H9 (cell line): Measurements from ENCODE around the gene NT5C2. TPM values are rescaled to one million over a fixed set of nuclear protein-coding genes. Genes with fewer than 3 reads are reported as not detected.

Source experiments
- DNase-seq: peaks from one replicate; pipeline ENCODE4 v3.0.0-alpha.2; 2017
- H2AFZ ChIP-seq: one replicate; pipeline ENCODE4 v1.6.1; 2013; ENCODE audit warnings: mild to moderate bottlenecking, low read length, control low read depth, moderate library complexity
- H2AK5ac ChIP-seq: 2 replicates; pipeline ENCODE4 v1.6.1; 2013; ENCODE audit warnings: low read length, control low read depth, mixed read lengths; ENCODE audit not compliant: insufficient read length
- H2BK120ac ChIP-seq: one replicate; pipeline ENCODE4 v1.6.1; 2013; ENCODE audit warnings: low read depth, mild to moderate bottlenecking, low read length, control low read depth, inconsistent platforms; ENCODE audit not compliant: poor library complexity, severe bottlenecking
- H2BK12ac ChIP-seq: 2 replicates; pipeline ENCODE4 v1.6.1; 2013; ENCODE audit warnings: low read length, control low read depth, mixed read lengths, low read depth; ENCODE audit not compliant: insufficient read length
- H2BK15ac ChIP-seq: 2 replicates; pipeline ENCODE4 v1.6.1; 2013; ENCODE audit warnings: low read depth, low read length, control low read depth
- H2BK20ac ChIP-seq: one replicate; pipeline ENCODE4 v1.6.1; 2013; ENCODE audit warnings: low read depth, mild to moderate bottlenecking, low read length, control low read depth, inconsistent platforms; ENCODE audit not compliant: poor library complexity, severe bottlenecking
- H2BK5ac ChIP-seq: 2 replicates; pipeline ENCODE4 v1.6.1; 2013; ENCODE audit warnings: low read length, control low read depth, mixed read lengths; ENCODE audit not compliant: insufficient read length
- H3K14ac ChIP-seq: 2 replicates; pipeline ENCODE4 v1.6.1; 2013; ENCODE audit warnings: low read length, control low read depth; ENCODE audit not compliant: insufficient read depth
- H3K18ac ChIP-seq: 2 replicates; pipeline ENCODE4 v1.6.1; 2013; ENCODE audit warnings: low read depth, mild to moderate bottlenecking, mixed read lengths, low read length, control low read depth; ENCODE audit not compliant: insufficient read length
- H3K23ac ChIP-seq: 2 replicates; pipeline ENCODE4 v1.6.1; 2013; ENCODE audit warnings: low read length, control low read depth, mixed read lengths, low read depth; ENCODE audit not compliant: insufficient read length
- H3K23me2 ChIP-seq: 2 replicates; pipeline ENCODE4 v1.6.1; 2013; ENCODE audit warnings: low read depth, mild to moderate bottlenecking, mixed read lengths, low read length, control low read depth; ENCODE audit not compliant: insufficient read length, poor library complexity, severe bottlenecking
- H3K27ac ChIP-seq: 2 replicates; pipeline ENCODE4 v1.5.1; 2013; ENCODE audit warnings: low read length, control low read depth, mixed read lengths, low read depth; ENCODE audit not compliant: insufficient read length
- H3K27me3 ChIP-seq: 2 replicates; pipeline ENCODE4 v1.6.1; 2013; ENCODE audit warnings: low read length, control low read depth, inconsistent platforms; ENCODE audit not compliant: insufficient read depth
- H3K4ac ChIP-seq: 2 replicates; pipeline ENCODE4 v1.6.1; 2013; ENCODE audit warnings: low read depth, mild to moderate bottlenecking, control low read depth, inconsistent platforms, low read length, moderate library complexity
- H3K4me1 ChIP-seq: 2 replicates; pipeline ENCODE4 v1.6.1; 2013; ENCODE audit warnings: low read length, control low read depth, inconsistent platforms; ENCODE audit not compliant: insufficient read depth
- H3K4me2 ChIP-seq: 2 replicates; pipeline ENCODE4 v1.6.1; 2013; ENCODE audit warnings: low read length, control low read depth, mixed read lengths; ENCODE audit not compliant: insufficient read length, insufficient read depth
- H3K56ac ChIP-seq: 2 replicates; pipeline ENCODE4 v1.6.1; 2013; ENCODE audit warnings: low read depth, mild to moderate bottlenecking, mixed read lengths, low read length, control low read depth; ENCODE audit not compliant: insufficient read length
- H3K79me1 ChIP-seq: 2 replicates; pipeline ENCODE4 v1.6.1; 2013; ENCODE audit warnings: low read depth, mild to moderate bottlenecking, moderate library complexity, low read length, control low read depth, inconsistent platforms; ENCODE audit not compliant: insufficient read depth, poor library complexity, severe bottlenecking
- H3K79me2 ChIP-seq: 2 replicates; pipeline ENCODE4 v1.6.1; 2013; ENCODE audit warnings: low read length, control low read depth, inconsistent platforms; ENCODE audit not compliant: insufficient read depth
- H3K9ac ChIP-seq: 2 replicates; pipeline ENCODE4 v1.6.1; 2013; ENCODE audit warnings: low read length, control low read depth, mixed read lengths; ENCODE audit not compliant: insufficient read length; ENCODE audit errors: extremely low read depth
- H3K9me3 ChIP-seq: one replicate; pipeline ENCODE4 v1.6.1; 2013; ENCODE audit warnings: low read depth, low read length, inconsistent platforms; ENCODE audit not compliant: control insufficient read depth
- H3T11ph ChIP-seq: one replicate; pipeline ENCODE4 v1.6.1; 2013; ENCODE audit warnings: mild to moderate bottlenecking, low read length, control low read depth, inconsistent platforms
- H4K20me1 ChIP-seq: one replicate; pipeline ENCODE4 v1.6.1; 2013; ENCODE audit not compliant: control insufficient read depth, insufficient read length, insufficient read depth
- H4K5ac ChIP-seq: 2 replicates; pipeline ENCODE4 v1.6.1; 2013; ENCODE audit warnings: low read depth, mild to moderate bottlenecking, mixed read lengths, low read length, control low read depth; ENCODE audit not compliant: insufficient read length
- H4K8ac ChIP-seq: replicated peaks from 2 replicates; pipeline ENCODE4 v1.6.1; 2013; ENCODE audit warnings: low read length, control low read depth, mixed read lengths, low read depth; ENCODE audit not compliant: insufficient read length
- H4K91ac ChIP-seq: 2 replicates; pipeline ENCODE4 v1.6.1; 2013; ENCODE audit warnings: low read depth, mild to moderate bottlenecking, moderate library complexity, mixed read lengths, low read length, control low read depth; ENCODE audit not compliant: insufficient read length
- H3K27ac Mint-ChIP-seq, 3 experiments: 2 replicates in 2 of 3; 3 replicates in 1 of 3; pipeline ENCODE4 v1.8.0; 2020 to 2021; ENCODE audit warnings: mixed read lengths in 3 of 3, mild to moderate bottlenecking in 1 of 3, moderate library complexity in 1 of 3
- H3K27me3 Mint-ChIP-seq: 2 replicates; pipeline ENCODE4 v1.8.0; 2021; ENCODE audit warnings: low read depth, mild to moderate bottlenecking, moderate library complexity, mixed read lengths
- H3K36me3 Mint-ChIP-seq, 3 experiments: 2 replicates in 2 of 3; 3 replicates in 1 of 3; pipeline ENCODE4 v1.8.0; 2020 to 2021; ENCODE audit warnings: low read depth in 3 of 3, mixed read lengths in 3 of 3; ENCODE audit not compliant: insufficient read depth in 1 of 3
- H3K4me1 Mint-ChIP-seq, 2 experiments: 2 replicates each; pipeline ENCODE4 v1.8.0; 2020; ENCODE audit warnings: mixed read lengths in 2 of 2
- H3K4me3 Mint-ChIP-seq, 2 experiments: 2 replicates in 1 of 2; 3 replicates in 1 of 2; pipeline ENCODE4 v1.8.0; 2020 to 2021; ENCODE audit warnings: mild to moderate bottlenecking in 2 of 2, mixed read lengths in 2 of 2, moderate library complexity in 1 of 2
- H3K9me3 Mint-ChIP-seq, 2 experiments: 2 replicates in 1 of 2; 3 replicates in 1 of 2; pipeline ENCODE4 v1.8.0; 2020; ENCODE audit warnings: mild to moderate bottlenecking in 2 of 2, mixed read lengths in 2 of 2, moderate library complexity in 1 of 2
- CTCF ChIP-seq: fragments of 200-600 bp; sonication (generic); conservative IDR thresholded peaks from 3 replicates; pipeline ENCODE4 v1.8.0; 2021; ENCODE audit warnings: antibody characterized with exemption, mild to moderate bottlenecking
- WGBS: extraction: QIAGEN DNeasy Blood & Tissue Kit; methylation state at CpG from one replicate; pipeline ENCODE4 v1.1.7; 2013; ENCODE audit warnings: missing lambda C conversion rate, low lambda C conversion rate, mixed read lengths; ENCODE audit not compliant: insufficient read length; ENCODE audit errors: extremely low coverage; 5-methylcytosine and 5-hydroxymethylcytosine counted together
- total RNA-seq: library from RNA; stranded (reverse); gene quantifications from 2 replicates; pipeline ENCODE4 v1.2.1, GENCODE V29; 2021

NT5C2 gene
- total RNA-seq, 1 experiment from 2014 or later: 69.6 TPM

GRCh38 chr10:103049237-103049636, 143.8 kb downstream of the NT5C2 start:
- no peak for TF ChIP-seq CTCF
- no peak overlapping the region for H4K91ac ChIP-seq
- no peak overlapping the region for H4K5ac ChIP-seq
- no peak overlapping the region for H3K4me2 ChIP-seq
- no peaks in the 10 kb centered on the region for H3K79me1 ChIP-seq
- H3K9ac ChIP-seq: no peak overlapping the region
- peaks cover 17 to 18% of the 10 kb centered on the region in 2 experiments for H3K4me1 Mint-ChIP-seq
- no peak overlapping the region for H2BK120ac ChIP-seq
- H2AFZ ChIP-seq: no peak overlapping the region
- H3K27me3 Mint-ChIP-seq: no peaks in the 10 kb centered on the region
- no peaks in the 10 kb centered on the region for H4K20me1 ChIP-seq
- no peak overlapping the region for H3K14ac ChIP-seq
- H3K4ac ChIP-seq: no peak overlapping the region
- H3K18ac ChIP-seq: no peak overlapping the region
- H3K23me2 ChIP-seq: no peaks in the 10 kb centered on the region
- H2BK5ac ChIP-seq: no peak overlapping the region
- no peak overlapping the region for H4K8ac ChIP-seq
- H2BK12ac ChIP-seq: no peak overlapping the region
- H2AK5ac ChIP-seq: no peak overlapping the region
- H3T11ph ChIP-seq: no peak overlapping the region
- DNase-seq: no peak
- H3K36me3 Mint-ChIP-seq: peaks cover 0 to 3% (median 0%) of the 10 kb centered on the region in 3 experiments; a peak in 1 of 7 replicates
- no peak overlapping the region for H3K27ac Mint-ChIP-seq
- H2BK15ac ChIP-seq: no peak overlapping the region
- no peak overlapping the region for H3K56ac ChIP-seq
- H3K27ac ChIP-seq: no peak overlapping the region
- H3K79me2 ChIP-seq: no peaks in the 10 kb centered on the region
- no peaks in the 10 kb centered on the region for H3K27me3 ChIP-seq
- no peaks in the 10 kb centered on the region for H3K9me3 Mint-ChIP-seq
- no peak overlapping the region for H2BK20ac ChIP-seq
- no peaks in the 10 kb centered on the region for H3K9me3 ChIP-seq
- H3K4me3 Mint-ChIP-seq: no peak overlapping the region
- no CpG with 5 or more reads among the region's 6 CpGs for WGBS
- H3K4me1 ChIP-seq: peaks cover 2% of the 10 kb centered on the region; the same call in 1 of the 2 replicates
- no peak overlapping the region for H3K23ac ChIP-seq
